ENCODE results near the gene CALML3. TPM values are rescaled to one million over a fixed set of nuclear protein-coding genes. Genes with fewer than 3 reads are reported as not detected.

The CALML3 gene
- total and polyA plus RNA-seq, 2 of the 8 experiments (the other 6 are each of a cell fraction or from before 2014, with no cell fraction given): not detected

DNA sequence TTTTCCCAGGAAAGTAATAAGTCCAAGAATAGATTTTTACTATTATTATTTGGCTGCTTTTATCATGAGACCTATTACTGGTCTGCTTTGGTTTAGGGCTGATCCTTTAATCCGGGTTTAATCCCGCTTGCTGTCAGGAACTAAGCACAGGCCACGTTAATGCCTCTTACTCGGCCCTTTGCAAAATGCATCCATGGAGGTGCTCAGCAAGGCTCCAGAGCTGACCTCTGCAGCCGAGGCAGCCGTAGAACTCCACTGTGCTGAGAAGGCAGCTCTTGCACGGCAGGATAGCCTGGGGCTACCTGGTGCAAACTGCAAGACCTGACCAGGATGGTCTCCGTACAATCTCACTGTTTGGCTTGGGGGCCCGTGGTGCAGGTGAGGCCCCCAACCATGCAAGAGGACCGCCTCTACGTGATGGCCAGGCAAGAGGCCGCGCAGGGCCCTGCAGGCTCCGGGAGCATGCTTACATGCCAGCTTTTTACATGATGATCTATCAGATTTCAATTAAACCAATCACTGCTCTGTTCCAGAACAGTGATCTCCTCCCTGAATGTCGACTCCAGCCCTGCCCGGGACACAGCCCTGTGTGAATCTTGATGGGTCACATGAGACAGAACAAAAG is 10.4 kb upstream of the CALML3 start:
- H3K4me2 ChIP-seq (ENCODE audit: insufficient read depth in 1 of 2, low read depth in 2 of 2, low read length in 2 of 2): no peak overlapping the region
- H3K23me2 ChIP-seq (ENCODE audit: low read depth, low read length): no peaks in the 10 kb centered on the region
- H3K9ac ChIP-seq (replicated peaks in 1 of 4; ENCODE audit: extremely low read depth in 1 of 4, low read depth in 3 of 4, low read length in 3 of 4): no peak overlapping the region
- no peak overlapping the region for H2BK120ac ChIP-seq (replicated peaks; ENCODE audit: low read depth, low read length)
- H2AFZ ChIP-seq (ENCODE audit: low read length): no peak overlapping the region
- no peak overlapping the region for H2BK20ac ChIP-seq (ENCODE audit: low read length)
- no peak overlapping the region for H3K4me3 ChIP-seq (ENCODE audit: extremely low read depth in 1 of 4, insufficient read depth in 2 of 4, low read depth in 3 of 4, low read length in 4 of 4)
- H3K4me1 ChIP-seq (replicated peaks in 1 of 4; ENCODE audit: control insufficient read depth in 3 of 4, insufficient read depth in 4 of 4, low read length in 3 of 4): peaks cover 0 to 3% (median 0%) of the 10 kb centered on the region in 4 experiments; a peak in 1 of 7 replicates
- H3K23ac ChIP-seq (ENCODE audit: insufficient read length): no peak overlapping the region
- no peak overlapping the region for H3K4ac ChIP-seq (replicated peaks; ENCODE audit: insufficient read length, low read depth, low read length)
- no peak overlapping the region for H2BK15ac ChIP-seq (ENCODE audit: low read length)
- H4K20me1 ChIP-seq (replicated peaks in 1 of 2; ENCODE audit: control insufficient read depth in 1 of 2, insufficient read depth in 2 of 2, low read length in 2 of 2): no peaks in the 10 kb centered on the region
- H3K56ac ChIP-seq (replicated peaks; ENCODE audit: insufficient read length, low read depth, low read length): no peak overlapping the region
- ChIA-PET POLR2A (ENCODE audit: partially characterized antibody) (interaction anchor here (1.5 kb wide), 1 partner anchor 8 kb away, joined by 3 read pairs; no protein-coding TSS in a partner anchor), CTCF (ENCODE audit: partially characterized antibody) (interaction anchor here (1.7 to 2.3 kb wide), 2 partner anchors 10 to 11 kb away, joined by 3 to 7 read pairs; partner anchors contain the start of gene CALML3)
- H4K5ac ChIP-seq (ENCODE audit: insufficient read length, low read depth, low read length): no peak overlapping the region
- H2BK5ac ChIP-seq (ENCODE audit: low read depth, low read length): no peak overlapping the region
- DNase-seq (ENCODE audit: low read depth in 1 of 2, low spot score in 2 of 2) (no peak), FAIRE-seq (no peak)
- TF ChIP-seq CHD1 (IDR thresholded peaks at IDR 0.05; ENCODE audit: low read depth, low read length) (no peak), SIRT6 (IDR thresholded peaks at IDR 0.05; ENCODE audit: low read length) (no peak), TAF1 (IDR thresholded peaks at IDR 0.05; ENCODE audit: low read depth, low read length) (no peak), KDM4A (IDR thresholded peaks at IDR 0.05; ENCODE audit: low read depth, low read length, severe bottlenecking) (no peak), KDM5A (IDR thresholded peaks at IDR 0.05; ENCODE audit: low read length) (no peak), CBX8 (IDR thresholded peaks at IDR 0.05; ENCODE audit: borderline replicate concordance, low read depth, low read length) (no peak)
- TF ChIP-seq, protein P1, sequence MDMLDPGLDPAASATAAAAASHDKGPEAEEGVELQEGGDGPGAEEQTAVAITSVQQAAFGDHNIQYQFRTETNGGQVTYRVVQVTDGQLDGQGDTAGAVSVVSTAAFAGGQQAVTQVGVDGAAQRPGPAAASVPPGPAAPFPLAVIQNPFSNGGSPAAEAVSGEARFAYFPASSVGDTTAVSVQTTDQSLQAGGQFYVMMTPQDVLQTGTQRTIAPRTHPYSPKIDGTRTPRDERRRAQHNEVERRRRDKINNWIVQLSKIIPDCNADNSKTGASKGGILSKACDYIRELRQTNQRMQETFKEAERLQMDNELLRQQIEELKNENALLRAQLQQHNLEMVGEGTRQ (IDR thresholded peaks at IDR 0.05; ENCODE audit: low read length): no peak
- no peak overlapping the region for H2BK12ac ChIP-seq (ENCODE audit: low read depth, low read length)
- no peaks in the 10 kb centered on the region for H3K27me3 ChIP-seq (replicated peaks in 1 of 4; ENCODE audit: control insufficient read depth in 3 of 4, extremely low read depth in 1 of 4, insufficient read depth in 3 of 4, low read length in 3 of 4)
- H3K27ac ChIP-seq (ENCODE audit: low read depth, low read length): no peak overlapping the region
- no peak overlapping the region for H2AK5ac ChIP-seq (ENCODE audit: low read depth, low read length)
- H3K79me2 ChIP-seq (ENCODE audit: control insufficient read depth in 1 of 2, insufficient read depth in 2 of 2, low read length in 2 of 2): no peaks in the 10 kb centered on the region
- 87% methylated on average over 16 of the region's 16 CpGs; no CpG with 5 or more reads in 1 of the 2 experiments for WGBS, 2 experiments (ENCODE audit: extremely low coverage in 1 of 2, insufficient coverage in 1 of 2, insufficient read length in 1 of 2, insufficient replicate concordance in 2 of 2, low coverage in 1 of 2, low lambda C conversion rate in 2 of 2, missing lambda C conversion rate in 1 of 2)
- H3K14ac ChIP-seq (ENCODE audit: insufficient read length): no peak overlapping the region
- H3K9me3 ChIP-seq (ENCODE audit: insufficient read depth in 2 of 2, low read depth in 1 of 2, low read length in 1 of 2): no peaks in the 10 kb centered on the region
- no peak overlapping the region for H4K8ac ChIP-seq (ENCODE audit: extremely low read depth, insufficient read depth, low read length)
- H3K36me3 ChIP-seq (ENCODE audit: control insufficient read depth in 2 of 4, insufficient read depth in 4 of 4, low read length in 3 of 4): no peaks in the 10 kb centered on the region
- no peak overlapping the region for H3K18ac ChIP-seq (ENCODE audit: extremely low read depth, low read length)
- no peak overlapping the region for H4K91ac ChIP-seq (replicated peaks; ENCODE audit: insufficient read length, low read length)
- H3K79me1 ChIP-seq (ENCODE audit: low read depth, low read length): no peaks in the 10 kb centered on the region

Measured in H1 (cell line).